TTC549 (cell line): ENCODE results near the gene NAT8L.

Experiments
- FAIRE-seq: peaks from 2 replicates; lab custom pipeline; 2012; peaks lifted over from hg19 to GRCh38; lab: Jason Lieb, UNC

Gene NAT8L

GRCh38 chr4:2064276-2064991, 5.3 kb downstream of the NAT8L start:
- no peak for FAIRE-seq

GRCh38 chr4:2065106-2065930, 6.2 kb downstream of the NAT8L start:
- no peak for FAIRE-seq

- FAIRE-seq = no peak
These were observed 7.0 kb downstream of the NAT8L start for GRCh38 chr4:2066011-2066551.

- no peak for FAIRE-seq
These were observed 7.7 kb downstream of the NAT8L start for GRCh38 chr4:2066571-2067445.

GRCh38 chr4:2067446-2068197, 8.5 kb downstream of the NAT8L start:
- no peak for FAIRE-seq

GRCh38 chr4:2068198-2068470, 9.0 kb downstream of the NAT8L start:
- no peak for FAIRE-seq

- no peak for FAIRE-seq
These were observed 9.4 kb downstream of the NAT8L start for GRCh38 chr4:2068566-2068965.

- no peak for FAIRE-seq
These were observed 10.2 kb downstream of the NAT8L start for GRCh38 chr4:2069161-2069971.

GRCh38 chr4:2069986-2070385, 10.9 kb downstream of the NAT8L start:
- FAIRE-seq = no peak

GRCh38 chr4:2070421-2071251, 11.5 kb downstream of the NAT8L start:
- no peak for FAIRE-seq

GRCh38 chr4:2071252-2071911, 12.3 kb downstream of the NAT8L start:
- no peak for FAIRE-seq

- no peak for FAIRE-seq
These were observed 13.1 kb downstream of the NAT8L start for GRCh38 chr4:2071912-2072867.

- FAIRE-seq = no peak
These were observed 14.1 kb downstream of the NAT8L start for GRCh38 chr4:2072971-2073807.

GRCh38 chr4:2073808-2074481, 14.8 kb downstream of the NAT8L start:
- FAIRE-seq = no peak

- no peak for FAIRE-seq
These were observed 15.5 kb downstream of the NAT8L start for GRCh38 chr4:2074588-2074987.

GRCh38 chr4:2075171-2075986, 16.3 kb downstream of the NAT8L start:
- FAIRE-seq = no peak
